HEK293 (cell line): Measurements from ENCODE around the gene APOC1.
A peak's percentile ranks its signal among the peaks of the same experiment; 100 is the strongest.
"Not testable (repeated sequence)": the region's sequence is repeated elsewhere in the genome, so short reads cannot be mapped to it uniquely, and the experiment has no call there.

ENCODE experiments used
- CTCF ChIA-PET: fragments of 350-600 bp; formaldehyde crosslinking; extraction: SDS; loops from one replicate; lab custom pipeline; 2021; ENCODE audit warnings: antibody characterized with exemption; lab: Yijun Ruan, JAX
- POLR2A ChIA-PET: fragments of 300-600 bp; formaldehyde crosslinking; extraction: SDS; loops from one replicate; lab custom pipeline; 2020; ENCODE audit warnings: antibody characterized with exemption, inconsistent platforms; lab: Yijun Ruan, JAX
- H3K27ac ChIP-seq: fragments of 200-500 bp; sonication (Bioruptor generic); 2 replicates; pipeline ENCODE4 v1.5.1; 2014; ENCODE audit warnings: low read depth, low read length, control low read depth, inconsistent platforms; ENCODE audit errors: extremely low read depth
- H3K36me3 ChIP-seq, 2 experiments: fragments of 200-500 bp in 1 of 2; sonication (Bioruptor generic) in 1 of 2; 1 replicate in 1 of 2; 2 replicates in 1 of 2; pipeline ENCODE4 v1.5.1; 2014 to 2017; ENCODE audit warnings: inconsistent platforms in 2 of 2, low read length in 2 of 2; ENCODE audit not compliant: control insufficient read depth in 2 of 2, insufficient read depth in 1 of 2
- H3K4me1 ChIP-seq: fragments of 200-500 bp; sonication (Bioruptor generic); 2 replicates; pipeline ENCODE4 v1.5.1; 2014; ENCODE audit warnings: mild to moderate bottlenecking, low read length, inconsistent platforms; ENCODE audit not compliant: control insufficient read depth, insufficient read depth
- H3K4me3 ChIP-seq: 2 replicates; pipeline ENCODE4 v1.5.1; 2011; ENCODE audit warnings: low read depth, mild to moderate bottlenecking, control low read depth, low read length, moderate library complexity
- H3K9me3 ChIP-seq: fragments of 200-500 bp; sonication (Bioruptor generic); 2 replicates; pipeline ENCODE4 v1.5.1; 2014; ENCODE audit warnings: low read depth, low read length, inconsistent platforms; ENCODE audit not compliant: control insufficient read depth, insufficient read depth
- EGR2 ChIP-seq: fragments of 450-650 bp; formaldehyde crosslinking; IDR thresholded peaks from 2 replicates; pipeline ENCODE4 v1.5.1; 2016; ENCODE audit warnings: low read depth, missing biosample characterization, missing genetic modification characterization
- GFI1B ChIP-seq: fragments of 450-650 bp; formaldehyde crosslinking; IDR thresholded peaks from 2 replicates; pipeline ENCODE4 v1.5.1; 2016; ENCODE audit warnings: missing biosample characterization, missing genetic modification characterization
- GLIS1 ChIP-seq: fragments of 450-650 bp; formaldehyde crosslinking; IDR thresholded peaks from 2 replicates; pipeline ENCODE4 v1.5.1; 2016; ENCODE audit warnings: missing biosample characterization, missing genetic modification characterization
- GLIS2 ChIP-seq: fragments of 450-650 bp; formaldehyde crosslinking; IDR thresholded peaks from 2 replicates; pipeline ENCODE4 v1.5.1; 2016; ENCODE audit warnings: missing biosample characterization, missing genetic modification characterization
- KLF8 ChIP-seq: fragments of 450-650 bp; formaldehyde crosslinking; IDR thresholded peaks from 2 replicates; pipeline ENCODE4 v1.5.1; 2016; ENCODE audit warnings: missing biosample characterization, missing genetic modification characterization
- KLF9 ChIP-seq: fragments of 450-650 bp; formaldehyde crosslinking; IDR thresholded peaks from 2 replicates; pipeline ENCODE4 v1.5.1; 2016; ENCODE audit warnings: missing biosample characterization, missing genetic modification characterization, low read depth
- MZF1 ChIP-seq: fragments of 450-650 bp; formaldehyde crosslinking; IDR thresholded peaks from 2 replicates; pipeline ENCODE4 v1.5.1; 2017; ENCODE audit warnings: missing biosample characterization, missing genetic modification characterization, borderline replicate concordance
- PRDM1 ChIP-seq: fragments of 450-650 bp; formaldehyde crosslinking; IDR thresholded peaks from 2 replicates; pipeline ENCODE4; 2016; ENCODE audit warnings: missing biosample characterization, missing genetic modification characterization
- ZBTB8A ChIP-seq: fragments of 450-650 bp; formaldehyde crosslinking; IDR thresholded peaks from 2 replicates; pipeline ENCODE4 v1.5.1; 2016; ENCODE audit warnings: missing biosample characterization, missing genetic modification characterization
- ZFHX2 ChIP-seq: fragments of 450-650 bp; formaldehyde crosslinking; conservative IDR thresholded peaks from 2 replicates; pipeline ENCODE4 v1.5.1; 2016; ENCODE audit warnings: missing biosample characterization, missing genetic modification characterization
- ZFP41 ChIP-seq: fragments of 450-650 bp; formaldehyde crosslinking; IDR thresholded peaks from 2 replicates; pipeline ENCODE4 v1.5.1; 2016; ENCODE audit warnings: missing biosample characterization, missing genetic modification characterization, borderline replicate concordance
- ZNF341 ChIP-seq: fragments of 450-650 bp; formaldehyde crosslinking; IDR thresholded peaks from 2 replicates; pipeline ENCODE4; 2016; ENCODE audit warnings: low read depth, missing biosample characterization, missing genetic modification characterization
- ZNF354C ChIP-seq: fragments of 450-650 bp; formaldehyde crosslinking; IDR thresholded peaks from 2 replicates; pipeline ENCODE4 v1.5.1; 2016; ENCODE audit warnings: missing biosample characterization, missing genetic modification characterization, low read depth, borderline replicate concordance
- ZNF362 ChIP-seq: fragments of 450-650 bp; formaldehyde crosslinking; IDR thresholded peaks from 2 replicates; pipeline ENCODE4 v1.5.1; 2016; ENCODE audit warnings: missing biosample characterization, missing genetic modification characterization
- ZNF398 ChIP-seq: fragments of 450-650 bp; formaldehyde crosslinking; IDR thresholded peaks from 2 replicates; pipeline ENCODE4 v1.5.1; 2017; ENCODE audit warnings: missing biosample characterization, missing genetic modification characterization
- ZNF426 ChIP-seq: fragments of 450-650 bp; formaldehyde crosslinking; IDR thresholded peaks from 2 replicates; pipeline ENCODE4 v1.5.1; 2017; ENCODE audit warnings: missing biosample characterization, missing genetic modification characterization, mild to moderate bottlenecking, inconsistent platforms, moderate library complexity
- ZNF514 ChIP-seq: fragments of 450-650 bp; formaldehyde crosslinking; IDR thresholded peaks from 2 replicates; pipeline ENCODE4 v1.5.1; 2016; ENCODE audit warnings: missing biosample characterization, missing genetic modification characterization
- ZXDB ChIP-seq: fragments of 450-650 bp; formaldehyde crosslinking; IDR thresholded peaks from 2 replicates; pipeline ENCODE4 v1.5.1; 2016; ENCODE audit warnings: missing biosample characterization, missing genetic modification characterization

The APOC1 gene

GRCh38 chr19:44924243-44924725 is 9.9 kb downstream of the APOC1 start:
- TF ChIP-seq MZF1 (no peak), ZXDB (tag by site-specific recombination) (no peak), ZNF362 (tag by site-specific recombination) (no peak), PRDM1 (tag by site-specific recombination) (no peak), ZFP41 (no peak), ZNF426 (no peak), ZNF514 (tag by site-specific recombination) (no peak), KLF8 (no peak)
- TF ChIP-seq, all 188 proteins: peak for 0
- Histone ChIP-seq H3K27ac (no peak overlapping the region), H3K36me3 (no peaks in the 10 kb centered on the region; a peak in 1 of 3 replicates), H3K4me3 (no peak overlapping the region), H3K9me3 (no peaks in the 10 kb centered on the region), H3K4me1 (no peaks in the 10 kb centered on the region; the same call in 1 of the 2 replicates)
- ChIA-PET CTCF (no interaction called here), POLR2A (no interaction called here)

GRCh38 chr19:44925114-44925891 is 10.9 kb downstream of the APOC1 start:
- ChIA-PET CTCF (interaction anchor here (0.6 to 1.4 kb wide), 4 partner anchors 26 to 140 kb away, joined by 3 to 4 read pairs (median 3); no protein-coding TSS in a partner anchor), POLR2A (no interaction called here)
- H3K4me3 ChIP-seq, result no peak overlapping the region
- no peaks in the 10 kb centered on the region for H3K9me3 ChIP-seq
- H3K4me1 ChIP-seq, result no peaks in the 10 kb centered on the region; the same call in 1 of the 2 replicates
- TF ChIP-seq GFI1B (tag by site-specific recombination), result no peak
- no peak for TF ChIP-seq ZNF354C (tag by site-specific recombination)
- no peak for TF ChIP-seq ZBTB8A (tag by site-specific recombination)
- no peak for TF ChIP-seq ZNF341 (tag by site-specific recombination)
- no peak for TF ChIP-seq KLF8
- H3K36me3 ChIP-seq, result no peaks in the 10 kb centered on the region; a peak in 1 of 3 replicates
- no peak overlapping the region for H3K27ac ChIP-seq

- CTCF ChIA-PET, result interaction anchor here (0.6 to 1.4 kb wide), 3 partner anchors 9 to 57 kb away, joined by 3 to 4 read pairs (median 4); no protein-coding TSS in a partner anchor
- H3K27ac ChIP-seq, H3K9me3 ChIP-seq, POLR2A ChIA-PET, H3K36me3 ChIP-seq, H3K4me3 ChIP-seq, H3K4me1 ChIP-seq: not testable (repeated sequence)
- TF ChIP-seq KLF9 (0 out of 2 replicates have a peak, but pooled peaks have one; percentile 23), ZNF398 (0 out of 2 replicates have a peak, but pooled peaks have one; percentile 11), EGR2 (tag by site-specific recombination) (peak; percentile 71), GLIS1 (tag by site-specific recombination) (peak; percentile 73), GLIS2 (peak; percentile 48), ZXDB (tag by site-specific recombination) (0 out of 2 replicates have a peak, but pooled peaks have one; percentile 7), ZFHX2 (tag by site-specific recombination) (peak; percentile 62; the same call in 1 of the 2 replicates)
Measured at GRCh38 chr19:44926245-44927077, 12.1 kb downstream of the APOC1 start.
